GM19238 (cell line): Measurements from ENCODE around the gene MAML3.

Experiments
- DNase-seq: peaks from one replicate; pipeline ENCODE4 v3.0.0; 2011; ENCODE audit warnings: low spot score; ENCODE audit not compliant: insufficient read length

Gene MAML3

GRCh38 chr4:140078366-140078765 is 75.6 kb downstream of the MAML3 start:
- DNase-seq: no peak

GRCh38 chr4:140076307-140076706 is 77.7 kb downstream of the MAML3 start:
- DNase-seq: no peak

- DNase-seq: no peak
Observed at GRCh38 chr4:140071806-140072205, 82.2 kb downstream of the MAML3 start.

- DNase-seq: no peak
Observed at GRCh38 chr4:140070973-140071372, 83.0 kb downstream of the MAML3 start.

- no peak for DNase-seq
Observed at GRCh38 chr4:140070366-140070765, 83.6 kb downstream of the MAML3 start.

GRCh38 chr4:140069066-140069465 is 84.9 kb downstream of the MAML3 start:
- no peak for DNase-seq

GRCh38 chr4:140068271-140068670 is 85.7 kb downstream of the MAML3 start:
- no peak for DNase-seq

- no peak for DNase-seq
Observed at GRCh38 chr4:140066031-140066930, 87.7 kb downstream of the MAML3 start.

- no peak for DNase-seq
Observed at GRCh38 chr4:140065393-140065792, 88.6 kb downstream of the MAML3 start.

- no peak for DNase-seq
Observed at GRCh38 chr4:140061659-140062289, 92.2 kb downstream of the MAML3 start.

- DNase-seq: no peak
Observed at GRCh38 chr4:140061194-140061593, 92.8 kb downstream of the MAML3 start.

GRCh38 chr4:140059159-140059558 is 94.8 kb downstream of the MAML3 start:
- DNase-seq: no peak

GRCh38 chr4:140057701-140058100 is 96.3 kb downstream of the MAML3 start:
- no peak for DNase-seq

GRCh38 chr4:140056015-140056414 is 98.0 kb downstream of the MAML3 start:
- DNase-seq: no peak

GRCh38 chr4:140054861-140055260 is 99.1 kb downstream of the MAML3 start:
- DNase-seq: no peak

GRCh38 chr4:140053185-140053584 is 100.8 kb downstream of the MAML3 start:
- DNase-seq: no peak

- DNase-seq: no peak
Observed at GRCh38 chr4:140052050-140052449, 101.9 kb downstream of the MAML3 start.

- DNase-seq: no peak
Observed at GRCh38 chr4:140049849-140050637, 103.9 kb downstream of the MAML3 start.

GRCh38 chr4:140049024-140049848 is 104.7 kb downstream of the MAML3 start:
- DNase-seq: no peak

GRCh38 chr4:140048419-140048995 is 105.5 kb downstream of the MAML3 start:
- DNase-seq: no peak

GRCh38 chr4:140047786-140048185 is 106.2 kb downstream of the MAML3 start:
- DNase-seq: no peak
